Measurements from ENCODE around the gene CHST15.

The CHST15 gene

GRCh38 chr10:124065382-124066125, 27.8 kb downstream of the CHST15 start:
- no peak overlapping the region for H3K4me3 ChIP-seq (ENCODE audit: control insufficient read depth, low read depth, low read length)
- no peak for DNase-seq (ENCODE audit: low read depth)
- TF ChIP-seq CTCF (IDR thresholded peaks at IDR 0.05; ENCODE audit: control insufficient read depth, insufficient read depth, low read depth, low read length, missing control alignments), result no peak

GRCh38 chr10:124064676-124065075, 28.7 kb downstream of the CHST15 start:
- no peak for TF ChIP-seq CTCF (IDR thresholded peaks at IDR 0.05; ENCODE audit: control insufficient read depth, insufficient read depth, low read depth, low read length, missing control alignments)
- H3K4me3 ChIP-seq (ENCODE audit: control insufficient read depth, low read depth, low read length), result no peak overlapping the region
- DNase-seq (ENCODE audit: low read depth), result no peak

GRCh38 chr10:124063750-124064603, 29.4 kb downstream of the CHST15 start:
- no peak for TF ChIP-seq CTCF (IDR thresholded peaks at IDR 0.05; ENCODE audit: control insufficient read depth, insufficient read depth, low read depth, low read length, missing control alignments)
- peak; percentile 75 for DNase-seq (ENCODE audit: low read depth)
- no peak overlapping the region for H3K4me3 ChIP-seq (ENCODE audit: control insufficient read depth, low read depth, low read length)

GRCh38 chr10:124062390-124062789, 31.0 kb downstream of the CHST15 start:
- no peak for DNase-seq (ENCODE audit: low read depth)
- TF ChIP-seq CTCF (IDR thresholded peaks at IDR 0.05; ENCODE audit: control insufficient read depth, insufficient read depth, low read depth, low read length, missing control alignments), result no peak
- no peak overlapping the region for H3K4me3 ChIP-seq (ENCODE audit: control insufficient read depth, low read depth, low read length)

- no peak for TF ChIP-seq CTCF (IDR thresholded peaks at IDR 0.05; ENCODE audit: control insufficient read depth, insufficient read depth, low read depth, low read length, missing control alignments)
- no peak for DNase-seq (ENCODE audit: low read depth)
- no peak overlapping the region for H3K4me3 ChIP-seq (ENCODE audit: control insufficient read depth, low read depth, low read length)
Observed at GRCh38 chr10:124061030-124061429, 32.4 kb downstream of the CHST15 start.

- TF ChIP-seq CTCF (IDR thresholded peaks at IDR 0.05; ENCODE audit: control insufficient read depth, insufficient read depth, low read depth, low read length, missing control alignments), result no peak
- no peak for DNase-seq (ENCODE audit: low read depth)
- no peak overlapping the region for H3K4me3 ChIP-seq (ENCODE audit: control insufficient read depth, low read depth, low read length)
Observed at GRCh38 chr10:124060148-124060720, 33.2 kb downstream of the CHST15 start.
